GM12873 (cell line): Measurements from ENCODE around the gene SPNS2.

ENCODE experiments used
- TF ChIP-seq, protein P1 (sequence below): IDR thresholded peaks from 2 replicates; pipeline ENCODE4 v1.5.1; 2012; ENCODE audit warnings: low read depth, mild to moderate bottlenecking, moderate library complexity, low read length, control low read depth; ENCODE audit not compliant: insufficient read depth; ENCODE audit errors: missing control alignments

The SPNS2 gene

DNA sequence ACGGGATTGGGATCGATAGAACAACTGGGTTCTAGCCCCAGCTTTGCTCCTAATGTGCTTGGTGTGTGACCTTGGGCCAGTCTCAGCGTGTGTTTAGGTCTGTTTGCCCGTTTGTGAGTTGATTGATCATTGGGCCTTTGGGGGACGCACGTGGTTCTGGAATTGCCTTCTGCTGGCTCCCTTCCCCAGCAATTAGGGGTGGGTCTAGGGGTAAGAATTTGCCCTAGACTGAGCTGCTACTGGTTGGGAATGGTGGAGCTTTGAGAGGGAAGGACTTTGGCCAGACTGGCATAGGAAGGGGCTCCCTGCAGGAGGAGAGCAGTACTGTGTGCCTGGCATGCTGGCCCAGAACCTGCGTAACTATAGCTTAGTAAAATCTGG lies 1.5 kb downstream of the SPNS2 start:
- TF ChIP-seq, protein P1, sequence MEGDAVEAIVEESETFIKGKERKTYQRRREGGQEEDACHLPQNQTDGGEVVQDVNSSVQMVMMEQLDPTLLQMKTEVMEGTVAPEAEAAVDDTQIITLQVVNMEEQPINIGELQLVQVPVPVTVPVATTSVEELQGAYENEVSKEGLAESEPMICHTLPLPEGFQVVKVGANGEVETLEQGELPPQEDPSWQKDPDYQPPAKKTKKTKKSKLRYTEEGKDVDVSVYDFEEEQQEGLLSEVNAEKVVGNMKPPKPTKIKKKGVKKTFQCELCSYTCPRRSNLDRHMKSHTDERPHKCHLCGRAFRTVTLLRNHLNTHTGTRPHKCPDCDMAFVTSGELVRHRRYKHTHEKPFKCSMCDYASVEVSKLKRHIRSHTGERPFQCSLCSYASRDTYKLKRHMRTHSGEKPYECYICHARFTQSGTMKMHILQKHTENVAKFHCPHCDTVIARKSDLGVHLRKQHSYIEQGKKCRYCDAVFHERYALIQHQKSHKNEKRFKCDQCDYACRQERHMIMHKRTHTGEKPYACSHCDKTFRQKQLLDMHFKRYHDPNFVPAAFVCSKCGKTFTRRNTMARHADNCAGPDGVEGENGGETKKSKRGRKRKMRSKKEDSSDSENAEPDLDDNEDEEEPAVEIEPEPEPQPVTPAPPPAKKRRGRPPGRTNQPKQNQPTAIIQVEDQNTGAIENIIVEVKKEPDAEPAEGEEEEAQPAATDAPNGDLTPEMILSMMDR = no peak

DNA sequence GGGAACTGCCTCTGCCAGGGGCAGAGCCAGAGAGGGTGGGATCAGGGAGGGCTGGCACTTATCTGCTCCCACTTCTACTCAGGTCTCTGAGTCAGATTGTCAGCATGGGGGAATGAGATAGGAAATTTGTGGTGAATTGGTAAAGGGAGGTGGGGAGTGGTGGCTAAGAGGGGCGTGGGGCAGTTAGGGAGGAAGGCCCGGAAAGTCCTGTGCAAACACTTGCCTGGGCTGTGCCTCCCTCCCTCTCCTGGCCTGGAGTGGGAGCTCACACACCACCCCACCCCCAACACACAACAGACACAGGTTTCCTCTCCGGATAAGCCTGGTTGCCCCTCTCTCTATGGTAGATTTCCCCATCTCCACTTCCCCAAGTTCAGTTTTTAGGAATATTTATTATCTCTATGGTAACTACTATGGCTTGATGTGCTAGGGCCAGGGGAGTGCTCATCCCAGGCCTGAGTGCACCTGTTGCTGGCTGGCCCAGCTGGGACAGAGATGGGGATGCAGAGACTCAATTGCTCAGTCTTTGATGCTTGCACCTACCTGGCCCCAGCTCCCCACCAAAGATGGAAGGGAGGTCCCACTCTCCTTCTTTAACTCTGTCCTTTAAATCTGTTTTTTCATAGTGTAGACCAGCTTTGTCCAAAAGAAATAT lies 2.7 kb downstream of the SPNS2 start:
- TF ChIP-seq, protein P1 = no peak

DNA sequence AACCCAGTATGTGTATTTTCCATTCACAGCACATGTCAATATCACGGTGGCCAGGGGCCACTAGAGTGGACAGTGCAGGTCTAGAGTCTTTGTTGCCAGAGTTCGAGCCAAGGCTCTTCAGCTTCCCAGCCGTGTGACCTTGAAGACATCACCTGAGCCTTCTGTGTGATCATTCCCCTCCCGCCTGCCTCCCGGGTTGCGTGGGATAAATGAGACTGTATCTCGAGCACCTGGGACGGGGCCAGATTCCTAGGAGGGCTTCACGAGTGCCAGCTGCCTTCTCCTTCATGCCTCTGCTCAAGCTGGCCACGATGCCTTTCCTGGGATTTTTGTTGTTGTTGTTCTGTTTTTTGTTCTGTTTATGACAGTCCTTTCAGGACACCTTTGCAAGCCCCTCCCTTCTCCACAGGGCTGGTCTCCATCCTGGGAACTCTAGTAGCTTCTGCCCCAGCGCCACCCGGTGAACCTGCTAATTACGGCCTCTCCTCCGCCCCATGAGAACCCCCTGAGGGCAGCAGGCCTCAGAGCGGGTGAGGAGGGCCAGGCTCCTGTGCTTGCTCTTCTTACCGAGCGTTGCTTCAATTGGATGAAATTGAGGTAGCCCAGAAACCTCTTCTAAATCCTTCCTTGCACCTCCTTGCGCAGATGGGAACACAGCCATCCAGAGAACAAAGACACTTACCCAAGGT lies 3.9 kb downstream of the SPNS2 start:
- TF ChIP-seq, protein P1 = no peak

DNA sequence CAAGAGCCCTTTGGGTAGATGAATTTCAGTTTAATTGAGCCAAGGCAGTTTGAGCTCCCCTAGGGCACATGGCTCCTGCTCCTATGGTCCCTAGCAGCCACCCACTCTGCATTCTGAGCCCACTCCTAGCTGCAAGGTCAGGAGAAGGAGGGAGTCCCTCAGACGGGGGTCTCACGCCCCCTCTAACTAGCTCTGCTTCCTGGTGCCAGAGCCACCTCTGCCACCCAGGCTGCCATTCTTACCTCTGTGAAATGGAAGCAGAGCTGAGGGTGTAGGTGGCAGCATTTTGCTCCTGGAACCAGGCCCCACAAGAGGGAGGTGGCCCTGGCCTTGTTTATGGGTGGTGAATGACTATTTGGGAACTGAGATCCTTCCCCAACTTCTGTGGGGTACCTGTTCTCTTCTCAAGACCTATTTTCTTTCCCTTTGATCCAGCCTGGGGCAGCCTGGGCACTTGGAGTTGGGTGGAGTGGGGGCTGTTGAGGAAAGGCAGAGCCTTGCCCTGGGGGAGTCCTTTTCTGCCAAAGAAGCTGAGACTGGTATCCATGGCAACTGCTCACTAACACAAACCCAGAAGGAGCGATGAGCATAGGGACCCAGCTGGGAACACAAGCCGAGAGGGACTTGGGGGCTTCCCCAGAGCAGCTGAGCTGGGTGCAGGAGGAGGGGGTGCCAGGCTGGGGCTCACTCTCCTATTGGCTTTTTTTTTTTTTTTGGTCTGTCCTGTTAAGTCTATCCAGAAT lies 4.8 kb downstream of the SPNS2 start:
- TF ChIP-seq, protein P1 = no peak

DNA sequence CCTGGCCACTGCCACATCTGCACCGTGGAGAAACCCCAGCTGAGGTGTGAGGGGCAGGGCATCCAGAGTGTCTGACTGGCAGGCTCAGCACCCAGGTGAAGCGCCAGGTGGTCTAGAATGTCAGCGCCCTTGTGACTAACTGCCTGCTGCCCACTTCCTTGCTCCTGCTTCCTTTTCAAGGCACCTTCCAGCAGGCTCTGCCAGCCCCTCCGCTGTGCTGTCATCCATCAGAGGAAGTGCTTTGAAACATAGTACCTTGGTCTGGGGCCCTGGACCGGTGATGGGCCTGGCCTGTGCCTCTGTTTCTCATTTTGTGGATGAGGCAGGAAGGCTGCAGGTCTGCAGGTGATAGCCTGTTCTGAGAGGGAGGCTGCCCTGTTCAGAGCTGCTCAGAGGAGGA lies 5.5 kb downstream of the SPNS2 start:
- TF ChIP-seq, protein P1 = no peak

DNA sequence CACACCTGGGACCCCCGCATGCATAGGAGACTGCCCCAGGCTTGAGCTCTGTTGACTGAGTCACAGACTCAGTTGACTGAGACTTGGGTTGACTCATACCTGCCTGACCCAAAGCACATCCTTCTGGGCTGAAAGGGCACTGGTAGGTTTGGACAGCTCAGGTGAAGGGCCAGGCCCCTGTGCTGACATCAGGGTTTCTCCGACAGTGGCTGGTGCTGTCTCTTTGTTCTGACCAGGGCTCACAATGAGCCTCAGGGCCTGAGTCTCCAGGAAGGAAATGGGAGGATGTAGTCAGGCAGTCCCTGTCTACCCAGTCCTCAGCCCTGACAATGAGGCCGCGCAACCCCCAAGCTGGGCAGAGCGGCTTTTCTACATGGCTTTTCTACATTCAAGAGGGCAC lies 6.5 kb downstream of the SPNS2 start:
- TF ChIP-seq, protein P1 = no peak

DNA sequence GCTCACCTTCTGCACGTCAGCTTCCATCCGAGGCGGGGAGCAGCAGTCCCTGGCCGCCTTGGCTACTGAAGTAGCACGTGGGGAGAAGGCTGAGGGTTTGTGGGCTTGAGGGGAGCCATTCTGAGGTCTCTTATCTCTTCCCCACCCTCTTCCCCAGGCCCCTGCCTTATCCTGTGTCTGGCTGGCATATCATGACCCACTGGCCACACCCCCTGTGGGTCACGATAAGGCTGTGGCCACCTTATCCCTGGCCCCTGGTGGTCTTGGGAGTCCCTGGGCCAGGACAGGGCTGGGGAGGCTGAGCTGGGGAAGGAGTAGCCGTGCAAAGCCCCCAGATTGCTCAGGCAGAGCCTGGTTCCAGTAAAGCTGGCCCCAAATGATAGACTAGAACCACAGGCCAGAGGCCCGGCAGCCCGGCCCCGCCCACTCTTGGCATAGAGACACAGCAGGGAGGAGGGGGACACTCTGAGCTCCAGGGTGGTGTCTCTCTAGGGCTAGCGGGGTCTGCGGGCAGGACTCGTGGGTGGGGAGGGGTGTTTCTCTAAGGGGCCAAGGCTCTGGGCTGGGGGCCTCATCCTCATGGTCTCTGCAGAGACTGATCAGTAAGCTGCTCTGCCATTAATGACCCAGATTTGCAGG lies 7.6 kb downstream of the SPNS2 start:
- TF ChIP-seq, protein P1 = no peak
